ENCODE results near the gene LONP2.

Gene LONP2

DNA sequence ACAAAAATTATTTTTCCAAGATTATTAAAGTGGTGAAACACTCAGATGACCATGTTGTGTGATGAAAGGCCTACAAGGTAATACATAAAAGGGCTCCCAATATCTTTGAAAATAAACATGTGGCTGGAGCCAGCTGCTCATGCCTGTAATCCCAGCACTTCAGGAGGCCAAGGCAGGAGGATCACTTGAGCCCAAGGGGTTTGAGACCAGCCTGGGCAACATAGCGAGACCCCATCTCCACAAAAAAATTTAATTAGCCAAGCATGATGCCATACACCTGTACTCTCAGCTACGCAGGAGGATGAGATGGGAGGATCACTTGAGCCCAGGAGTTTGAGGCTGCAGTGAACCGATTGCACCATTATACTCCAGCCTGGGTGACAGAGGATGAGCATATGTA, 114.3 kb downstream of the LONP2 start:
- intact Hi-C loops (cut with DNase I; ENCODE audit: low total_unique reads) = loop anchor here (5.0 kb wide), 1 partner anchor 1686 kb away; no protein-coding TSS in a partner anchor
- H3K27me3 ChIP-seq = no peaks in the 10 kb centered on the region
- no peak for DNase-seq
- no peaks in the 10 kb centered on the region for H3K9me3 ChIP-seq
- H3K27ac ChIP-seq = no peak overlapping the region
- no peak overlapping the region for H3K4me3 ChIP-seq
- H3K4me1 ChIP-seq = peaks cover 0 to 21% (median 3%) of the 10 kb centered on the region in 4 donors
- TF ChIP-seq, protein P1, sequence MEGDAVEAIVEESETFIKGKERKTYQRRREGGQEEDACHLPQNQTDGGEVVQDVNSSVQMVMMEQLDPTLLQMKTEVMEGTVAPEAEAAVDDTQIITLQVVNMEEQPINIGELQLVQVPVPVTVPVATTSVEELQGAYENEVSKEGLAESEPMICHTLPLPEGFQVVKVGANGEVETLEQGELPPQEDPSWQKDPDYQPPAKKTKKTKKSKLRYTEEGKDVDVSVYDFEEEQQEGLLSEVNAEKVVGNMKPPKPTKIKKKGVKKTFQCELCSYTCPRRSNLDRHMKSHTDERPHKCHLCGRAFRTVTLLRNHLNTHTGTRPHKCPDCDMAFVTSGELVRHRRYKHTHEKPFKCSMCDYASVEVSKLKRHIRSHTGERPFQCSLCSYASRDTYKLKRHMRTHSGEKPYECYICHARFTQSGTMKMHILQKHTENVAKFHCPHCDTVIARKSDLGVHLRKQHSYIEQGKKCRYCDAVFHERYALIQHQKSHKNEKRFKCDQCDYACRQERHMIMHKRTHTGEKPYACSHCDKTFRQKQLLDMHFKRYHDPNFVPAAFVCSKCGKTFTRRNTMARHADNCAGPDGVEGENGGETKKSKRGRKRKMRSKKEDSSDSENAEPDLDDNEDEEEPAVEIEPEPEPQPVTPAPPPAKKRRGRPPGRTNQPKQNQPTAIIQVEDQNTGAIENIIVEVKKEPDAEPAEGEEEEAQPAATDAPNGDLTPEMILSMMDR (IDR thresholded peaks at IDR 0.05) = no peak
- H3K36me3 ChIP-seq = peaks cover 0 to 11% (median 9%) of the 10 kb centered on the region in 3 donors

GRCh38 chr16:48359983-48360382, 115.9 kb downstream of the LONP2 start:
- Histone ChIP-seq H3K27ac (no peak overlapping the region), H3K9me3 (no peaks in the 10 kb centered on the region), H3K4me1 (peaks cover 0 to 32% (median 11%) of the 10 kb centered on the region in 4 donors), H3K27me3 (no peaks in the 10 kb centered on the region), H3K36me3 (peaks cover 0 to 9% (median 7%) of the 10 kb centered on the region in 3 donors), H3K4me3 (no peak overlapping the region)
- intact Hi-C loops (cut with DNase I; ENCODE audit: low total_unique reads) = loop anchor here (5.0 kb wide), 1 partner anchor 1688 kb away; no protein-coding TSS in a partner anchor
- TF ChIP-seq, protein P1 (IDR thresholded peaks at IDR 0.05) = no peak
- DNase-seq = no peak

GRCh38 chr16:48361012-48361411, 116.9 kb downstream of the LONP2 start:
- intact Hi-C loops (cut with DNase I; ENCODE audit: low total_unique reads) = no loop called here
- TF ChIP-seq, protein P1 (IDR thresholded peaks at IDR 0.05) = no peak
- Histone ChIP-seq H3K27ac (no peak overlapping the region), H3K9me3 (no peaks in the 10 kb centered on the region), H3K4me1 (peaks cover 0 to 34% (median 14%) of the 10 kb centered on the region in 4 donors), H3K4me3 (no peak overlapping the region), H3K27me3 (no peaks in the 10 kb centered on the region), H3K36me3 (peaks cover 0 to 9% (median 6%) of the 10 kb centered on the region in 3 donors)
- DNase-seq = no peak

DNA sequence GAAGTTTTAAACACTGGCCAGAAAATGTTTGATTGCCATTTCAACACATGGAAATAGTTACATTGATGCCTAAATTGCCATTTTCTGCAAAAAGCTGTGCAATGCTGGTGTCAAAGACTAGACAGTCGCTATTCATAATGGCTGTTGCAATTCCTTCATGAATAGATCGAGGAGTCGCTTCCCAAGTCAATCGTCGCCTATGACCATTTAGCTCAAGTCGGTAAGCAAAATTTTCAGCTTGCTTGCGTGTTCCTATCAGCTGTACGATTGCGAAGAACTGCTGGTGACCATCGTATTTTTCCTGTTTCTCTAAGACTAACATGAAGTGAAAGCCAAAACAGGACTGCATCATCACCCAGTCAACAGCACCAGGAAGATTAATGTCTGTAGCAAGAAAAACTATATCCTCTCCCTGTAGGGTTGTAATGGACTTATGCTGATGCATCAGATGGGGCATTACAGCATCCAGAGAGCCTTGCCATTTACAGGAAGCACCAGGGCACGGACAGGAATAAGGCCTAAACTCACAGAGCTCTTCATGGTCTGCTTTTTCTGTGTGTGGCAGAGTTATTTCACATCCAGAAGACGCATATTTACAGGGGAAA, 117.5 kb downstream of the LONP2 start:
- TF ChIP-seq, protein P1 (IDR thresholded peaks at IDR 0.05) = no peak
- Histone ChIP-seq H3K4me3 (no peak overlapping the region), H3K9me3 (no peaks in the 10 kb centered on the region), H3K36me3 (peaks cover 0 to 9% (median 6%) of the 10 kb centered on the region in 3 donors), H3K4me1 (peaks cover 0 to 32% (median 16%) of the 10 kb centered on the region in 4 donors), H3K27me3 (no peaks in the 10 kb centered on the region), H3K27ac (no peak overlapping the region)
- intact Hi-C loops (cut with DNase I; ENCODE audit: low total_unique reads) = no loop called here
- no peak for DNase-seq

DNA sequence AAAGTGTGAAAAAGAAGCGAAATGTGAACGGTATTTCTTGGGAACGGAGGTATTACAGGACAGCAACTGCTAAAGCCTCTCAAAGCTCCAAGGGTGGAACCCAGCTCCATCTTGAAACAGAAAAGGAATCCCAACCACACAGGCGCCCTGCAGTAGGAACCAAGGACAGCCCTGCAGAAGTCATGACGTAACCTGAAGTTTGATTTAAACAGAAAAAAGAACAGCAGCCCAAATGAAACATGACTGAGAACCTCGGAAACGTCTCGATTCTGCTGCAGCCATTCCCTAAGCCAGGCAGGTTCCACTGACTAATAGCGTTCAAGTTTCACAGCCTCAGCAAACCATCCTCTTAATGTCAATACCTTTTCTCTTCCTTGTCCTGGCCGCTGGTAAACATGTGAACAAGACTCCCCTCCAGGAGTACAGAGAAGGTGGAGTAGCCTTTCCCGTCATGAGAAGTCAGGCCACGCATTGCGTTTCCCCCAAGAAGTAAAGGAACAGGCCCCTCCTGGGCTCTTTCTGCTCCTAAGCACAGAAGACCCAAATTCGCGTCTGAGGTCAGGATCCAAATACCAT, 121.0 kb downstream of the LONP2 start:
- Histone ChIP-seq H3K9me3 (no peaks in the 10 kb centered on the region), H3K27me3 (no peaks in the 10 kb centered on the region), H3K27ac (peak overlapping the region; percentile 82 to 88), H3K4me1 (peaks cover 0 to 60% (median 19%) of the 10 kb centered on the region in 4 donors), H3K4me3 (peak overlapping the region; percentile 62 to 69), H3K36me3 (peaks cover 0 to 9% (median 0%) of the 10 kb centered on the region in 3 donors)
- DNase-seq = no peak
- TF ChIP-seq, protein P1 (IDR thresholded peaks at IDR 0.05) = no peak
- intact Hi-C loops (cut with DNase I; ENCODE audit: low total_unique reads) = no loop called here
